ENCODE results near the gene REPS1. TPM values are rescaled to one million over a fixed set of nuclear protein-coding genes. Genes with fewer than 3 reads are reported as not detected.

The REPS1 gene
- total RNA-seq, 2 experiments from 2014 or later = 40.0 to 53.9 TPM

- Histone ChIP-seq H4K20me1 (ENCODE audit: insufficient read depth, low read length) (peaks cover 18% of the 10 kb centered on the region), H2AFZ (ENCODE audit: low read length) (no peak overlapping the region)
- intact Hi-C loops (cut with micrococcal nuclease; ENCODE audit: unreplicated experiment) = no loop called here
Measured at GRCh38 chr6:138953451-138953850, 34.6 kb downstream of the REPS1 start.

GRCh38 chr6:138948546-138949179, 39.4 kb downstream of the REPS1 start:
- Histone ChIP-seq H3K27ac (ENCODE audit: low read depth, low read length, poor library complexity, severe bottlenecking) (no peak overlapping the region), H3K36me3 (ENCODE audit: insufficient read depth, low read length) (peaks cover 39% of the 10 kb centered on the region), H3K9me2 (ENCODE audit: insufficient read depth, low read length) (no peaks in the 10 kb centered on the region), H2AFZ (ENCODE audit: low read length) (no peak overlapping the region), H3K4me1 (ENCODE audit: insufficient read depth, low read length, poor library complexity, severe bottlenecking) (peaks cover 3% of the 10 kb centered on the region), H3K4me2 (ENCODE audit: low read length) (no peak overlapping the region), H3K9me3 (ENCODE audit: low read length) (no peaks in the 10 kb centered on the region), H4K20me1 (ENCODE audit: insufficient read depth, low read length) (no peaks in the 10 kb centered on the region), H3K79me2 (ENCODE audit: insufficient read depth, low read depth, low read length) (peaks cover 50% of the 10 kb centered on the region; the same call in 1 of the 2 replicates), H3K4me3 (ENCODE audit: low read depth, low read length, poor library complexity, severe bottlenecking) (no peak overlapping the region)
- BruUV-seq (replicated peaks) = no TSS peak
- ChIA-PET POLR2A (interaction anchor here (0.9 kb wide), 1 partner anchor 12 kb away, joined by 3 read pairs; no protein-coding TSS in a partner anchor), CTCF (ENCODE audit: unreplicated experiment) (no interaction called here)
- intact Hi-C loops (cut with micrococcal nuclease; ENCODE audit: unreplicated experiment) = no loop called here
- no peak for TF ChIP-seq CTCF (conservative IDR thresholded peaks at IDR 0.05; ENCODE audit: low read length)
- TF ChIP-seq EZH2phosphoT487 (IDR thresholded peaks at IDR 0.05; ENCODE audit: borderline replicate concordance, low read depth, low read length) = no peak
- no peak for DNase-seq (ENCODE audit: low spot score)

More at GRCh38 chr6:138953451-138953850, 34.6 kb downstream of the REPS1 start:
- H3K9me3 ChIP-seq (ENCODE audit: low read length) = no peaks in the 10 kb centered on the region
- no peak overlapping the region for H3K27ac ChIP-seq (ENCODE audit: low read depth, low read length, poor library complexity, severe bottlenecking)
- DNase-seq (ENCODE audit: low spot score) = no peak
- H3K36me3 ChIP-seq (ENCODE audit: insufficient read depth, low read length) = peaks cover 4% of the 10 kb centered on the region; the same call in 1 of the 2 replicates
- peaks cover 15% of the 10 kb centered on the region for H3K4me1 ChIP-seq (ENCODE audit: insufficient read depth, low read length, poor library complexity, severe bottlenecking)
- no peaks in the 10 kb centered on the region for H3K9me2 ChIP-seq (ENCODE audit: insufficient read depth, low read length)
- H3K79me2 ChIP-seq (ENCODE audit: insufficient read depth, low read depth, low read length) = peaks cover 85% of the 10 kb centered on the region; the same call in 1 of the 2 replicates
- H3K4me2 ChIP-seq (ENCODE audit: low read length) = no peak overlapping the region
- CTCF ChIA-PET (ENCODE audit: unreplicated experiment) = interaction anchor here (1.2 kb wide), 1 partner anchor 78 kb away, joined by 3 read pairs; no protein-coding TSS in a partner anchor
- TF ChIP-seq CTCF (conservative IDR thresholded peaks at IDR 0.05; ENCODE audit: low read length) = no peak
- TF ChIP-seq EZH2phosphoT487 (IDR thresholded peaks at IDR 0.05; ENCODE audit: borderline replicate concordance, low read depth, low read length) = no peak
- POLR2A ChIA-PET = interaction anchor here (0.7 to 2.4 kb wide), 5 partner anchors 15 to 1090 kb away, joined by 3 to 19 read pairs (median 3); no protein-coding TSS in a partner anchor
- no peak overlapping the region for H3K4me3 ChIP-seq (ENCODE audit: low read depth, low read length, poor library complexity, severe bottlenecking)
- BruUV-seq (replicated peaks) = no TSS peak

- Histone ChIP-seq H3K4me1 (ENCODE audit: insufficient read depth, low read length, poor library complexity, severe bottlenecking) (no peaks in the 10 kb centered on the region), H3K9me2 (ENCODE audit: insufficient read depth, low read length) (no peaks in the 10 kb centered on the region), H3K27ac (ENCODE audit: low read depth, low read length, poor library complexity, severe bottlenecking) (no peak overlapping the region), H3K4me2 (ENCODE audit: low read length) (no peak overlapping the region), H3K79me2 (ENCODE audit: insufficient read depth, low read depth, low read length) (peaks cover 44% of the 10 kb centered on the region; the same call in 1 of the 2 replicates), H3K9me3 (ENCODE audit: low read length) (no peaks in the 10 kb centered on the region), H2AFZ (ENCODE audit: low read length) (no peak overlapping the region), H4K20me1 (ENCODE audit: insufficient read depth, low read length) (no peaks in the 10 kb centered on the region), H3K36me3 (ENCODE audit: insufficient read depth, low read length) (peaks cover 44% of the 10 kb centered on the region), H3K4me3 (ENCODE audit: low read depth, low read length, poor library complexity, severe bottlenecking) (no peak overlapping the region)
- ChIA-PET CTCF (ENCODE audit: unreplicated experiment) (no interaction called here), POLR2A (interaction anchor here (0.7 to 1.0 kb wide), 4 partner anchors 10 to 18 kb away, joined by 3 to 4 read pairs (median 3); no protein-coding TSS in a partner anchor)
- no peak for TF ChIP-seq CTCF (conservative IDR thresholded peaks at IDR 0.05; ENCODE audit: low read length)
- no peak for TF ChIP-seq EZH2phosphoT487 (IDR thresholded peaks at IDR 0.05; ENCODE audit: borderline replicate concordance, low read depth, low read length)
- DNase-seq (ENCODE audit: low spot score) = no peak
- BruUV-seq (replicated peaks) = no TSS peak
- intact Hi-C loops (cut with micrococcal nuclease; ENCODE audit: unreplicated experiment) = no loop called here
Measured at GRCh38 chr6:138948004-138948403, 40.0 kb downstream of the REPS1 start.

All from OCI-LY7 (cell line).